Measurements from ENCODE around the gene PRPF31. TPM values are rescaled to one million over a fixed set of nuclear protein-coding genes. Genes with fewer than 3 reads are reported as not detected.
"Not testable (repeated sequence)": the region's sequence is repeated elsewhere in the genome, so short reads cannot be mapped to it uniquely, and the experiment has no call there.

Gene PRPF31
- total RNA-seq, 1 donor from 2014 or later, result 115 TPM

DNA sequence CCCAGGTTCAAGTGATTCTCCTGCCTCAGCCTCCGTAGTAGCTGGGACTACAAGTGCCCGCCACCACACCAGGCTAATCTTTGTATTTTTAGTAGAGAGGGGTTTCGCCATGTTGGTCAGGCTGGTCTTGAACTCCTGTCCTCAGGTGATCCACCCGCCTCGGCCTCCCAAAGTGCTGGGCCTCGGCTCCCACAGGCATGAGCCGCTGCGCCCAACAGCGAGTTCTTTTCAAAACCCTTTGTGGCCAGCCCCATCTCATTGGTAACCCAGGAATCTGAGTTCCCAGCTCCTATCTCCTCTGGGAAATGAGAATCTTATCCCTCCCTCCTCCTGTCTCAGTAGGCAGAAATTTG lies 15.7 kb upstream of the PRPF31 start:
- intact Hi-C loops (cut with micrococcal nuclease), result loop anchor here (5.0 kb wide), 1 partner anchor 233 kb away; the partner anchor contains the start of gene MYADM
- not testable (repeated sequence) for H3K27ac Mint-ChIP-seq

GRCh38 chr19:54100561-54100960 lies 15.0 kb upstream of the PRPF31 start, which contains the start of gene OSCAR:
Gene OSCAR, minus strand, starts transcription at chr19:54100803. Its CDS starts 11 bp downstream, at chr19:54100792.
- Mint-ChIP-seq H3K36me3 (ENCODE audit: low read depth) (peaks cover 10% of the 10 kb centered on the region), H3K27ac (peak within 1 kb of the TSS; percentile 65), H3K9me3 (no peaks in the 10 kb centered on the region), H3K27me3 (peaks cover 9% of the 10 kb centered on the region), H3K4me1 (peaks cover 23% of the 10 kb centered on the region), H3K4me3 (peak within 1 kb of the TSS; percentile 11)
- intact Hi-C loops (cut with micrococcal nuclease), result loop anchor here (5.0 kb wide), 1 partner anchor 233 kb away; the partner anchor contains the start of gene MYADM
- DNase-seq, result no peak

More for the DNA sequence above, 15.7 kb upstream of the PRPF31 start:
- H3K9me3 Mint-ChIP-seq; H3K4me3 Mint-ChIP-seq; H3K36me3 Mint-ChIP-seq (ENCODE audit: low read depth): not testable (repeated sequence)
- Mint-ChIP-seq H3K4me1 (peaks cover 21% of the 10 kb centered on the region), H3K27me3 (peaks cover 11% of the 10 kb centered on the region)
- DNase-seq, result peak; percentile 53

GRCh38 chr19:54102421-54103169 lies 13.0 kb upstream of the PRPF31 start, which contains the start of gene NDUFA3:
Gene NDUFA3, plus strand, starts transcription at chr19:54102855. Its CDS starts 24 bp downstream, at chr19:54102879.
- H3K36me3 Mint-ChIP-seq (ENCODE audit: low read depth), result peaks cover 26% of the 10 kb centered on the region
- peak; percentile 99 for DNase-seq
- intact Hi-C loops (cut with micrococcal nuclease), result loop anchor here (1.0 to 5.0 kb wide), 5 partner anchors 13 to 582 kb away; partner anchors contain the start of genes CNOT3, LENG1, MYADM and PRPF31
- no peaks in the 10 kb centered on the region for H3K9me3 Mint-ChIP-seq
- no peaks in the 10 kb centered on the region for H3K27me3 Mint-ChIP-seq
- peak within 1 kb of the TSS; percentile 99 for H3K4me3 Mint-ChIP-seq
- H3K4me1 Mint-ChIP-seq, result peaks cover 22% of the 10 kb centered on the region
- H3K27ac Mint-ChIP-seq, result peak within 1 kb of the TSS; percentile 97

DNA sequence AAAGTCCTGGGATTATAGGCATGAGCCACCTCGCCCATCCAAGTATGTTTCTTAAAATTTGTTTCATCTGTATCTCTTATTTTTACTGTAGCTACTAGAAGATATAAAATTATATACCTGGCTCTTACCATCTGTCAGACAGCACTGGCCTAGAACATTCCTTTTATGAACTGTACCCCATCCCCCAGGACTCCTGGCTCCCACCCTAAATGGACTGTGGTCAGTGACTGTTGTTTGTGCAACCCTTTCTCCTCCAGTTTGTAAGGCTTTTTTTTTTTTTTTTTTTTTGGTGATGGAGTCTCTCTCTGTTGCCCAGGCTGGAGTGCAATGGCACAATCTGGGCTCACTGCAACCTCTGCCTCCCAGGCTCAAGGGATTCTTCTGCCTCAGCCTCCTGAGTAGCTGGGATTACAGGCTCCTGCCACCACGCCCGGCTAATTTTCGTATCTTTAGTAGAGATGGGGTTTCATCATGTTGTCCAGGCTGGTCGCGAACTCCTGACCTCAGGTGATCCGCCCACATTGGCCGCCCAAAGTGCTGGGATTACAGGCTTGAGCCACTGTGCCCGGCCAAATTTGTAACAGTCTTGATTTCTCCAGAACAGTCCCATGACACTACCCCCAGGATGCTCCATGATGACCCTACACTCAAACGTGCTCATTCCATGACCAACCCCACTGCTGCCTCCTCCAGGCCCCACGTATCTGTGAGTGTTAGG lies 10.4 kb upstream of the PRPF31 start:
- intact Hi-C loops (cut with micrococcal nuclease), result loop anchor here (5.0 kb wide), 1 partner anchor 238 kb away; the partner anchor contains the start of gene MYADM
- no peak overlapping the region for H3K4me3 Mint-ChIP-seq
- DNase-seq, result no peak
- H3K9me3 Mint-ChIP-seq, result no peaks in the 10 kb centered on the region
- peak overlapping the region; percentile 8 for H3K27ac Mint-ChIP-seq
- peaks cover 23% of the 10 kb centered on the region for H3K4me1 Mint-ChIP-seq
- H3K36me3 Mint-ChIP-seq (ENCODE audit: low read depth), result peaks cover 40% of the 10 kb centered on the region
- H3K27me3 Mint-ChIP-seq, result no peaks in the 10 kb centered on the region

GRCh38 chr19:54105796-54106195 lies 9.8 kb upstream of the PRPF31 start:
- H3K9me3 Mint-ChIP-seq, result no peaks in the 10 kb centered on the region
- H3K36me3 Mint-ChIP-seq (ENCODE audit: low read depth), result peaks cover 45% of the 10 kb centered on the region
- H3K27ac Mint-ChIP-seq, result no peak overlapping the region
- no peak overlapping the region for H3K4me3 Mint-ChIP-seq
- H3K27me3 Mint-ChIP-seq, result no peaks in the 10 kb centered on the region
- no peak for DNase-seq
- peaks cover 25% of the 10 kb centered on the region for H3K4me1 Mint-ChIP-seq
- intact Hi-C loops (cut with micrococcal nuclease), result no loop called here

- Mint-ChIP-seq H3K27ac (peak overlapping the region; percentile 45), H3K27me3 (no peaks in the 10 kb centered on the region), H3K9me3 (no peaks in the 10 kb centered on the region), H3K4me1 (peaks cover 23% of the 10 kb centered on the region), H3K4me3 (no peak overlapping the region), H3K36me3 (ENCODE audit: low read depth) (peaks cover 48% of the 10 kb centered on the region)
- DNase-seq, result no peak
- intact Hi-C loops (cut with micrococcal nuclease), result no loop called here
Observed at GRCh38 chr19:54106716-54107115, 8.8 kb upstream of the PRPF31 start.

DNA sequence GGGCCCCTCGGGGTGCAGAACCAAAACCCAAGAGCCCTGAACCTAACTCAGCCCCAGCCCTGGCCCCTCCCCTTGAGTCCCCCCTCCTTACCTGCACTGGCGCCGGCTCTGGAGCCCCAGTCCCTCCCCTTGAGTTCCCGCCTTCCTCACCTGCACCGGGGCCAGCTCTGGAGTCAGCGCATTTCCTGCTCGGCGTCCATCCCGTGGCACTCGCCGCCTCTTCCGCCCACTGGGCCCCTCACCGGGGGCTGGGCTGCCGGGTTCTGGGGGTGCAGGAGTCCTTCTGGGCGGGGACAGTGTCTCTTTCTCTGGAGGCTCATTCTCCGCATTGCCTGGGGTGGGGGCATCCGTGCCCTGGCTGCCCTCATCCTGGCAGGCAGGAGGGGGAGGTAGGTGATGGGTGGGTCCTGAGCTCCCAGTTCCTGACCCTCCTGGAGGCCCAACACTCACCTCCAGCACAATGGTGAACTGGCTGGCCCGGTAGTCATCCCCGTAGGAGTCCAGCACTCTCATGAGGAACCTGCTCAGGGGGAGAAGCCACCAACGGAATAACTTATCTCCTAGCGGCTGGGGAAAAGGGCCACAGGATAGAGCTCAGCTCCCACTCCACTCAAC lies 7.6 kb upstream of the PRPF31 start:
- Mint-ChIP-seq H3K9me3 (no peaks in the 10 kb centered on the region), H3K27me3 (no peaks in the 10 kb centered on the region), H3K36me3 (ENCODE audit: low read depth) (peaks cover 46% of the 10 kb centered on the region), H3K4me1 (peaks cover 21% of the 10 kb centered on the region), H3K27ac (no peak overlapping the region), H3K4me3 (no peak overlapping the region)
- no peak for DNase-seq
- intact Hi-C loops (cut with micrococcal nuclease), result no loop called here

DNA sequence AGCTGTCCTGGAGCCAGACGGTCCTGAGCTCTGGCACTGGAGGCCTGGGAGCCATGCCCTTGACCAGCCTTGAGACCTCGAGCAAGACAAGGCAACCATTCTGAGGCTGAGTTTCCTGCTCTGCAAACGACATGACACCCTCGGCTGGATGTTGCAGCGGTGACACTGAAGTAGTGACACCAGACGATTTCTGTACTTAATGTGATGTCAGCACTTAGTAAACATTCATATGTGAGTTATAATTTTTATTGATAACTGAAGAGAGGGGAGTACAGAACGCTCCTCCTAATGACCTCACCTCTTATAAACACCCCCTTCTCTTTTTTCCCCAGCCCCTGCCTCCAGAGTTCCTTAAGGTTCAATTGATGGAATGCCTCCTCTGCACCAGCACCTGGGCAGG lies 7.1 kb upstream of the PRPF31 start:
- Mint-ChIP-seq H3K4me3 (no peak overlapping the region), H3K9me3 (no peaks in the 10 kb centered on the region), H3K4me1 (peaks cover 20% of the 10 kb centered on the region), H3K36me3 (ENCODE audit: low read depth) (peaks cover 49% of the 10 kb centered on the region), H3K27me3 (no peaks in the 10 kb centered on the region), H3K27ac (no peak overlapping the region)
- DNase-seq, result no peak
- intact Hi-C loops (cut with micrococcal nuclease), result no loop called here

GRCh38 chr19:54109651-54110050 lies 5.9 kb upstream of the PRPF31 start:
- no peak for DNase-seq
- H3K27me3 Mint-ChIP-seq, result no peaks in the 10 kb centered on the region
- peaks cover 24% of the 10 kb centered on the region for H3K4me1 Mint-ChIP-seq
- intact Hi-C loops (cut with micrococcal nuclease), result no loop called here
- H3K27ac Mint-ChIP-seq, result no peak overlapping the region
- H3K9me3 Mint-ChIP-seq, result no peaks in the 10 kb centered on the region
- peaks cover 52% of the 10 kb centered on the region for H3K36me3 Mint-ChIP-seq (ENCODE audit: low read depth)
- no peak overlapping the region for H3K4me3 Mint-ChIP-seq

DNA sequence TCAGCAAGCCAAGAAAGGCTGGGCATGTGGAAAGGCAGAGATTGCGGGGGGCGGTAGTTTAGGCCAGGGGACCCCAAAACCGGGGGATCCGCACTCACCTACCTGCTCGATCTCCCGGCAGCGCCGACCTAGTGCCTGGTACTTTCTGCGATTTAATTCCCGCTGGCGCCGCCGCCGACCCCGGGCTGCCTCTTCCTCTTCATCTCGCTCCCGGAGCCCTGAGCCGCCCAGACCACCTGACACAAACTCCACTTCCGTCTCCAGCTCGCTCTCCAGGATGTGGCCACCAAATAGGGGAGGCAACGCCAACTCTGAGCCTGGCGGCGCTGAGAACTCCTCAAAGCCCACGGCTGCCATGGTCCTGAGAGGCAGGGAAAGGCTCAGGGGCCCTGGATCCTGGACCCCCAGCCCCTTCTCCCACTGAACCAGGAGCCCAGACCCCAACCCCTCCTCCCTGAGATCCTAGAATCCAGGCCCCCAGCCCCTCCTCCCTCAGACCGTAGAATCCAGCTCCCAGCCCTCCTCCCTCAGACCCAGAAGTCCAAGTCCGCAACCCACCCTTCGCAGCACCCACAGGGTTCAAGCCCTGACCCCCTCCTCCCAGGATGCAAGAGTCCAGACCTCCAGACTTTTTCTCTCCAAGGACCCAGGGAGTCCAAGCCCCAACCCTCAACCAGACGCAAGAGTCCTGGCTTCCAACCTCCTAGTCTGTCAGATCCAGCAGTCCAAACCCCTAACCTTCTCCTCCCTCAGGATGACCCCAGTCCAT lies 1.0 kb upstream of the PRPF31 start:
- peaks cover 34% of the 10 kb centered on the region for H3K36me3 Mint-ChIP-seq (ENCODE audit: low read depth)

DNA sequence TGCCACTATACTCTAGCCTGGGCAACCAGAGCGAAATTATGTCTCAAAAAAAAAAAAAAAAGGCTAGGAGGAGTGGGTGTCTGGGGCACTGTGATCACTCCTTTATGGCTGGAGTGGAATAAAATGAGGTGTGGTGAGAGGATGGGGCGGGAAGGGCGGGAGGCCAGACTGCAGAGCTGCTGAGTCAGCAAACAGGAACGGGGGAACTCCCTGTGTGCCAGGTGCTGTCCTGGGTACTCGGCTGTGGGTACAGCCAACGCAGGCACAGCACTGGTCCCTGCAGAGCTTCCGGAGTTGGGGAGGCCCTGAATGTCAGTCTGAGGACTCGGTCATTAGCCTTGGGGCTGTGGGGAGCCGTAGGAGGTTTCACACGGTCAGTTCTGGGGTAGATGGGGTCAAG lies 5.7 kb downstream of the PRPF31 start:
- H3K4me1 Mint-ChIP-seq, result peaks cover 7% of the 10 kb centered on the region
- H3K27ac Mint-ChIP-seq, result no peak overlapping the region
- no peaks in the 10 kb centered on the region for H3K9me3 Mint-ChIP-seq
- H3K4me3 Mint-ChIP-seq, result no peak overlapping the region
- peaks cover 47% of the 10 kb centered on the region for H3K36me3 Mint-ChIP-seq (ENCODE audit: low read depth)
- no peak for DNase-seq
- H3K27me3 Mint-ChIP-seq, result no peaks in the 10 kb centered on the region
- intact Hi-C loops (cut with micrococcal nuclease), result no loop called here

More for the DNA sequence above, 1.0 kb upstream of the PRPF31 start:
- Mint-ChIP-seq H3K27me3 (peaks cover 2% of the 10 kb centered on the region), H3K4me3 (peak overlapping the region; percentile 89), H3K4me1 (peaks cover 24% of the 10 kb centered on the region), H3K27ac (peak overlapping the region; percentile 87), H3K9me3 (no peaks in the 10 kb centered on the region)
- DNase-seq, result peak; percentile 90
- intact Hi-C loops (cut with micrococcal nuclease), result loop anchor here (1.0 kb wide), 3 partner anchors 12 to 45 kb away; partner anchors contain the start of genes CNOT3, LENG1 and NDUFA3

DNA sequence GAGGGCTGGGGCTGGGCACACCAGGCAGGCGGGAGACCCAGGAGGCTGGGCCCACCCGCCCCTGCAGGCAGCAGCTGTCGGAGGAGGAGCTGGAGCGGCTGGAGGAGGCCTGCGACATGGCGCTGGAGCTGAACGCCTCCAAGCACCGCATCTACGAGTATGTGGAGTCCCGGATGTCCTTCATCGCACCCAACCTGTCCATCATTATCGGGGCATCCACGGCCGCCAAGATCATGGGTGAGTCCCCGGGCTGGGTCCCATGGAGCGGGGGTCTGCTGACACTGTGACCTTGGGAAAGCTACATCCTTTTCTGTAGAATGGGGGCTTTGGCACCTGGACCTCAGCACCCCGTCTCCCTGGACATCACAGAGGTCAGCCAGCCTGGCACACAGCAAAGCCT lies 8.1 kb downstream of the PRPF31 start:
- no peaks in the 10 kb centered on the region for H3K27me3 Mint-ChIP-seq
- H3K4me1 Mint-ChIP-seq, result no peaks in the 10 kb centered on the region
- H3K4me3 Mint-ChIP-seq, result no peak overlapping the region
- no peak for DNase-seq
- H3K27ac Mint-ChIP-seq, result no peak overlapping the region
- H3K36me3 Mint-ChIP-seq (ENCODE audit: low read depth), result peaks cover 57% of the 10 kb centered on the region
- intact Hi-C loops (cut with micrococcal nuclease), result no loop called here
- H3K9me3 Mint-ChIP-seq, result no peaks in the 10 kb centered on the region

DNA sequence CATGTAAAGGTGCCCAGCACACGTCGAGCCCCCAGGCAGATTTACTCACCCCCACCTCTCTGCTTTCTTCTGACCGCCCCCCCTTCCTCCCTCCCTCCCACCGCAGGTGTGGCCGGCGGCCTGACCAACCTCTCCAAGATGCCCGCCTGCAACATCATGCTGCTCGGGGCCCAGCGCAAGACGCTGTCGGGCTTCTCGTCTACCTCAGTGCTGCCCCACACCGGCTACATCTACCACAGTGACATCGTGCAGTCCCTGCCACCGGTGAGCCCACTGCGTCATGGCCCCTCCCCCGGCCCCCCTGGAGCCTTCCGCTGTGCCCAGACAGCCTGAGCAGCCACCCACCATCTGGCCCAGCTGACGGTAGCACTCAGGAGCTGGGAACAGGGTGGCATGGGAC lies 8.8 kb downstream of the PRPF31 start:
- H3K4me3 Mint-ChIP-seq, result no peak overlapping the region
- no peaks in the 10 kb centered on the region for H3K9me3 Mint-ChIP-seq
- intact Hi-C loops (cut with micrococcal nuclease), result no loop called here
- H3K36me3 Mint-ChIP-seq (ENCODE audit: low read depth), result peaks cover 59% of the 10 kb centered on the region
- DNase-seq, result no peak
- no peak overlapping the region for H3K27ac Mint-ChIP-seq
- no peaks in the 10 kb centered on the region for H3K4me1 Mint-ChIP-seq
- no peaks in the 10 kb centered on the region for H3K27me3 Mint-ChIP-seq

Measured in activated CD4-positive, alpha-beta T cell treated with anti-CD3 and anti-CD28 coated beads, Interleukin-2, amount 10 ng/mL, durations not matched to agents 24 days and 14 days (primary cell).